Measurements from ENCODE around the gene COG2. TPM values are rescaled to one million over a fixed set of nuclear protein-coding genes. Genes with fewer than 3 reads are reported as not detected.

COG2 gene
- total and polyA plus RNA-seq, 2 of the 13 experiments (the other 11 are each of a cell fraction or from before 2014, with no cell fraction given) = 16.8 to 36.3 TPM

DNA sequence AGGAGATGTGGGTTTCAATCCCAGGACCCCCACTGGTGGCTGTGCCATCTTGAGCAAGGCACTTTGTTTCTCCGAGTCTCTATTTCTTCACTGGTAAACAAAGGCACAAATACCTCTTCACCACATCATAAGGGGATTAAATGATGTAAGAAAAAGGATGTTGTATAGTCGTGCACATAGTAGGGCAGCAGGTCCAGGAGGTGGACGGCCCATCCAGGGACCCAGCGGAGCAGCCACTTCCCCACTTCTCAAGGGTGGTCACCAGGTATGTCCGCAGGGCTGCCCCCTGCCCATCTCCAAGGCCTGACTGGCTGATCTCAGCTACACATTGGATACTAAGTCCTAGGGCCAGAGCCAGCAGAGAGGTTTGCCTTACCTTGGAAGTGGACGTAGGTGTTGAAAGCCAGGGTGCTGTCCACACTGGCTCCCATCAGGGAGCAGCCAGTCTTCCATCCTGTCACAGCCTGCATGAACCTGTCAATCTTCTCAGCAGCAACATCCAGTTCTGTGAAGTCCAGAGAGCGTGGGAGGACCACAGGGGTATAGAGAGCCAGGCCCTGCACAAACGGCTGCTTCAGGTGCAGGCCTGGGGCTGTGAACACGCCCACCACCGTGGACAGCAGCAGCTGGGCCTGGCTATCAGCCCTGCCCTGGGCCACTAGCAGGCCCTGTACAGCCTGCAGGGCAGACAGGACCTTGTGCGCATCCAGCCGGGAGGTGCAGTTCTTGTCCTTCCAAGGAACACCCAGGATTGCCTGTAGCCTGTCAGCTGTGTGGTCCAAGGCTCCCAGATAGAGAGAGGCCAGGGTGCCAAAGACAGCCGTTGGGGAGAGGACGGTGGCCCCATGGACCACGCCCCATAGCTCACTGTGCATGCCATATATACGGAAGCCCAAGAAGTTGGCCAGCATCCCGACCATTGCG lies 67.6 kb downstream of the COG2 start (continued):
- TF ChIP-seq, protein P1, sequence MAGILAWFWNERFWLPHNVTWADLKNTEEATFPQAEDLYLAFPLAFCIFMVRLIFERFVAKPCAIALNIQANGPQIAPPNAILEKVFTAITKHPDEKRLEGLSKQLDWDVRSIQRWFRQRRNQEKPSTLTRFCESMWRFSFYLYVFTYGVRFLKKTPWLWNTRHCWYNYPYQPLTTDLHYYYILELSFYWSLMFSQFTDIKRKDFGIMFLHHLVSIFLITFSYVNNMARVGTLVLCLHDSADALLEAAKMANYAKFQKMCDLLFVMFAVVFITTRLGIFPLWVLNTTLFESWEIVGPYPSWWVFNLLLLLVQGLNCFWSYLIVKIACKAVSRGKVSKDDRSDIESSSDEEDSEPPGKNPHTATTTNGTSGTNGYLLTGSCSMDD (CRISPR knock-in tag; IDR thresholded peaks at IDR 0.05) = no peak
- no peak; the same call in 1 of the 2 replicates for TF ChIP-seq SAFB2 (CRISPR knock-in tag; IDR thresholded peaks at IDR 0.05; ENCODE audit: borderline replicate concordance, low read depth)
- TF ChIP-seq MTF1 (CRISPR knock-in tag; IDR thresholded peaks at IDR 0.05) = no peak
- no peak for TF ChIP-seq SRF (IDR thresholded peaks at IDR 0.05; ENCODE audit: low read depth, low read length)
- TF ChIP-seq, protein P2, sequence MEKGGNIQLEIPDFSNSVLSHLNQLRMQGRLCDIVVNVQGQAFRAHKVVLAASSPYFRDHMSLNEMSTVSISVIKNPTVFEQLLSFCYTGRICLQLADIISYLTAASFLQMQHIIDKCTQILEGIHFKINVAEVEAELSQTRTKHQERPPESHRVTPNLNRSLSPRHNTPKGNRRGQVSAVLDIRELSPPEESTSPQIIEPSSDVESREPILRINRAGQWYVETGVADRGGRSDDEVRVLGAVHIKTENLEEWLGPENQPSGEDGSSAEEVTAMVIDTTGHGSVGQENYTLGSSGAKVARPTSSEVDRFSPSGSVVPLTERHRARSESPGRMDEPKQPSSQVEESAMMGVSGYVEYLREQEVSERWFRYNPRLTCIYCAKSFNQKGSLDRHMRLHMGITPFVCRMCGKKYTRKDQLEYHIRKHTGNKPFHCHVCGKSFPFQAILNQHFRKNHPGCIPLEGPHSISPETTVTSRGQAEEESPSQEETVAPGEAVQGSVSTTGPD (CRISPR knock-in tag; IDR thresholded peaks at IDR 0.05) = no peak
- no peak; the same call in 1 of the 2 replicates for TF ChIP-seq NFE2L1 (CRISPR knock-in tag; IDR thresholded peaks at IDR 0.05; ENCODE audit: borderline replicate concordance)
- TF ChIP-seq NFYB (CRISPR knock-in tag; IDR thresholded peaks at IDR 0.05) = no peak
- TF ChIP-seq ZNF841 (CRISPR knock-in tag; IDR thresholded peaks at IDR 0.05; ENCODE audit: borderline replicate concordance) = no peak
- peak; percentile 78 for TF ChIP-seq RBFOX2 (IDR thresholded peaks at IDR 0.05; ENCODE audit: low read depth, low read length)
- TF ChIP-seq, protein P3, sequence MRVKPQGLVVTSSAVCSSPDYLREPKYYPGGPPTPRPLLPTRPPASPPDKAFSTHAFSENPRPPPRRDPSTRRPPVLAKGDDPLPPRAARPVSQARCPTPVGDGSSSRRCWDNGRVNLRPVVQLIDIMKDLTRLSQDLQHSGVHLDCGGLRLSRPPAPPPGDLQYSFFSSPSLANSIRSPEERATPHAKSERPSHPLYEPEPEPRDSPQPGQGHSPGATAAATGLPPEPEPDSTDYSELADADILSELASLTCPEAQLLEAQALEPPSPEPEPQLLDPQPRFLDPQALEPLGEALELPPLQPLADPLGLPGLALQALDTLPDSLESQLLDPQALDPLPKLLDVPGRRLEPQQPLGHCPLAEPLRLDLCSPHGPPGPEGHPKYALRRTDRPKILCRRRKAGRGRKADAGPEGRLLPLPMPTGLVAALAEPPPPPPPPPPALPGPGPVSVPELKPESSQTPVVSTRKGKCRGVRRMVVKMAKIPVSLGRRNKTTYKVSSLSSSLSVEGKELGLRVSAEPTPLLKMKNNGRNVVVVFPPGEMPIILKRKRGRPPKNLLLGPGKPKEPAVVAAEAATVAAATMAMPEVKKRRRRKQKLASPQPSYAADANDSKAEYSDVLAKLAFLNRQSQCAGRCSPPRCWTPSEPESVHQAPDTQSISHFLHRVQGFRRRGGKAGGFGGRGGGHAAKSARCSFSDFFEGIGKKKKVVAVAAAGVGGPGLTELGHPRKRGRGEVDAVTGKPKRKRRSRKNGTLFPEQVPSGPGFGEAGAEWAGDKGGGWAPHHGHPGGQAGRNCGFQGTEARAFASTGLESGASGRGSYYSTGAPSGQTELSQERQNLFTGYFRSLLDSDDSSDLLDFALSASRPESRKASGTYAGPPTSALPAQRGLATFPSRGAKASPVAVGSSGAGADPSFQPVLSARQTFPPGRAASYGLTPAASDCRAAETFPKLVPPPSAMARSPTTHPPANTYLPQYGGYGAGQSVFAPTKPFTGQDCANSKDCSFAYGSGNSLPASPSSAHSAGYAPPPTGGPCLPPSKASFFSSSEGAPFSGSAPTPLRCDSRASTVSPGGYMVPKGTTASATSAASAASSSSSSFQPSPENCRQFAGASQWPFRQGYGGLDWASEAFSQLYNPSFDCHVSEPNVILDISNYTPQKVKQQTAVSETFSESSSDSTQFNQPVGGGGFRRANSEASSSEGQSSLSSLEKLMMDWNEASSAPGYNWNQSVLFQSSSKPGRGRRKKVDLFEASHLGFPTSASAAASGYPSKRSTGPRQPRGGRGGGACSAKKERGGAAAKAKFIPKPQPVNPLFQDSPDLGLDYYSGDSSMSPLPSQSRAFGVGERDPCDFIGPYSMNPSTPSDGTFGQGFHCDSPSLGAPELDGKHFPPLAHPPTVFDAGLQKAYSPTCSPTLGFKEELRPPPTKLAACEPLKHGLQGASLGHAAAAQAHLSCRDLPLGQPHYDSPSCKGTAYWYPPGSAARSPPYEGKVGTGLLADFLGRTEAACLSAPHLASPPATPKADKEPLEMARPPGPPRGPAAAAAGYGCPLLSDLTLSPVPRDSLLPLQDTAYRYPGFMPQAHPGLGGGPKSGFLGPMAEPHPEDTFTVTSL (CRISPR knock-in tag; IDR thresholded peaks at IDR 0.05; ENCODE audit: borderline replicate concordance) = no peak
- TF ChIP-seq, protein P4, sequence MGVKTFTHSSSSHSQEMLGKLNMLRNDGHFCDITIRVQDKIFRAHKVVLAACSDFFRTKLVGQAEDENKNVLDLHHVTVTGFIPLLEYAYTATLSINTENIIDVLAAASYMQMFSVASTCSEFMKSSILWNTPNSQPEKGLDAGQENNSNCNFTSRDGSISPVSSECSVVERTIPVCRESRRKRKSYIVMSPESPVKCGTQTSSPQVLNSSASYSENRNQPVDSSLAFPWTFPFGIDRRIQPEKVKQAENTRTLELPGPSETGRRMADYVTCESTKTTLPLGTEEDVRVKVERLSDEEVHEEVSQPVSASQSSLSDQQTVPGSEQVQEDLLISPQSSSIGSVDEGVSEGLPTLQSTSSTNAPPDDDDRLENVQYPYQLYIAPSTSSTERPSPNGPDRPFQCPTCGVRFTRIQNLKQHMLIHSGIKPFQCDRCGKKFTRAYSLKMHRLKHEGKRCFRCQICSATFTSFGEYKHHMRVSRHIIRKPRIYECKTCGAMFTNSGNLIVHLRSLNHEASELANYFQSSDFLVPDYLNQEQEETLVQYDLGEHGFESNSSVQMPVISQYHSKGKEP (CRISPR knock-in tag; IDR thresholded peaks at IDR 0.05) = no peak
- TF ChIP-seq ZSCAN20 (CRISPR knock-in tag; IDR thresholded peaks at IDR 0.05; ENCODE audit: borderline replicate concordance) = no peak
- no peak for TF ChIP-seq SPEN (CRISPR knock-in tag; IDR thresholded peaks at IDR 0.05; ENCODE audit: low read depth)
- no peak for TF ChIP-seq KDM6A (CRISPR knock-in tag; IDR thresholded peaks at IDR 0.05; ENCODE audit: low read depth)
- TF ChIP-seq GATA4 (IDR thresholded peaks at IDR 0.05; ENCODE audit: borderline replicate concordance, low read depth) = no peak
- TF ChIP-seq ZNF34 (CRISPR knock-in tag; IDR thresholded peaks at IDR 0.05; ENCODE audit: borderline replicate concordance) = no peak
- TF ChIP-seq ZNF766 (CRISPR knock-in tag; IDR thresholded peaks at IDR 0.05; ENCODE audit: borderline replicate concordance) = no peak
- no peak for TF ChIP-seq RELA (CRISPR knock-in tag; IDR thresholded peaks at IDR 0.05)
- TF ChIP-seq HDAC1 (CRISPR knock-in tag; IDR thresholded peaks at IDR 0.05) = peak; percentile 39; the same call in 1 of the 2 replicates
- TF ChIP-seq ZNF556 (CRISPR knock-in tag; IDR thresholded peaks at IDR 0.05; ENCODE audit: borderline replicate concordance) = no peak
